ENCODE results near the gene BSG.
"Not testable (repeated sequence)": the region's sequence is repeated elsewhere in the genome, so short reads cannot be mapped to it uniquely, and the experiment has no call there.

Gene BSG

GRCh38 chr19:601310-601709, 28.9 kb downstream of the BSG start:
- no peak overlapping the region for H3K27ac ChIP-seq (ENCODE audit: low read depth, low read length)
- no peaks in the 10 kb centered on the region for H3K27me3 ChIP-seq (ENCODE audit: insufficient read depth, low read length)
- H3K4me1 ChIP-seq (ENCODE audit: control insufficient read depth, insufficient read depth, low read length, unreplicated experiment), result no peaks in the 10 kb centered on the region
- no peak overlapping the region for H3K4me3 ChIP-seq (ENCODE audit: low read depth, low read length)
- H3K79me2 ChIP-seq (ENCODE audit: control insufficient read depth, insufficient read depth, low read length, unreplicated experiment), result no peaks in the 10 kb centered on the region
- H3K36me3 ChIP-seq (ENCODE audit: insufficient read depth, low read length), result no peaks in the 10 kb centered on the region
- no peak overlapping the region for H2AFZ ChIP-seq (ENCODE audit: low read length, unreplicated experiment)

GRCh38 chr19:601790-602189, 29.4 kb downstream of the BSG start:
- Histone ChIP-seq H3K27ac (ENCODE audit: low read depth, low read length) (no peak overlapping the region), H3K79me2 (ENCODE audit: control insufficient read depth, insufficient read depth, low read length, unreplicated experiment) (no peaks in the 10 kb centered on the region), H2AFZ (ENCODE audit: low read length, unreplicated experiment) (no peak overlapping the region), H3K4me1 (ENCODE audit: control insufficient read depth, insufficient read depth, low read length, unreplicated experiment) (no peaks in the 10 kb centered on the region), H3K36me3 (ENCODE audit: insufficient read depth, low read length) (no peaks in the 10 kb centered on the region), H3K27me3 (ENCODE audit: insufficient read depth, low read length) (no peaks in the 10 kb centered on the region), H3K4me3 (ENCODE audit: low read depth, low read length) (no peak overlapping the region)

- H3K27me3 ChIP-seq (ENCODE audit: insufficient read depth, low read length), result no peaks in the 10 kb centered on the region
- no peak overlapping the region for H2AFZ ChIP-seq (ENCODE audit: low read length, unreplicated experiment)
- no peak overlapping the region for H3K4me3 ChIP-seq (ENCODE audit: low read depth, low read length)
- no peaks in the 10 kb centered on the region for H3K4me1 ChIP-seq (ENCODE audit: control insufficient read depth, insufficient read depth, low read length, unreplicated experiment)
- no peaks in the 10 kb centered on the region for H3K36me3 ChIP-seq (ENCODE audit: insufficient read depth, low read length)
- H3K79me2 ChIP-seq (ENCODE audit: control insufficient read depth, insufficient read depth, low read length, unreplicated experiment), result no peaks in the 10 kb centered on the region
- no peak overlapping the region for H3K27ac ChIP-seq (ENCODE audit: low read depth, low read length)
Measured at GRCh38 chr19:602391-603301, 30.2 kb downstream of the BSG start.

- not testable (repeated sequence) for H3K27me3 ChIP-seq (ENCODE audit: insufficient read depth, low read length); H3K27ac ChIP-seq (ENCODE audit: low read depth, low read length); H2AFZ ChIP-seq (ENCODE audit: low read length, unreplicated experiment); H3K36me3 ChIP-seq (ENCODE audit: insufficient read depth, low read length); H3K4me3 ChIP-seq (ENCODE audit: low read depth, low read length); H3K4me1 ChIP-seq (ENCODE audit: control insufficient read depth, insufficient read depth, low read length, unreplicated experiment); H3K79me2 ChIP-seq (ENCODE audit: control insufficient read depth, insufficient read depth, low read length, unreplicated experiment)
Measured at GRCh38 chr19:603302-603639, 30.9 kb downstream of the BSG start.

GRCh38 chr19:603779-604178, 31.4 kb downstream of the BSG start:
- not testable (repeated sequence) for H3K79me2 ChIP-seq (ENCODE audit: control insufficient read depth, insufficient read depth, low read length, unreplicated experiment); H3K4me3 ChIP-seq (ENCODE audit: low read depth, low read length); H3K27me3 ChIP-seq (ENCODE audit: insufficient read depth, low read length); H3K4me1 ChIP-seq (ENCODE audit: control insufficient read depth, insufficient read depth, low read length, unreplicated experiment); H3K36me3 ChIP-seq (ENCODE audit: insufficient read depth, low read length); H3K27ac ChIP-seq (ENCODE audit: low read depth, low read length); H2AFZ ChIP-seq (ENCODE audit: low read length, unreplicated experiment)

GRCh38 chr19:604355-604754, 32.0 kb downstream of the BSG start:
- H3K27me3 ChIP-seq (ENCODE audit: insufficient read depth, low read length), result no peaks in the 10 kb centered on the region
- H3K36me3 ChIP-seq (ENCODE audit: insufficient read depth, low read length), result no peaks in the 10 kb centered on the region
- H3K27ac ChIP-seq (ENCODE audit: low read depth, low read length), result no peak overlapping the region
- no peak overlapping the region for H2AFZ ChIP-seq (ENCODE audit: low read length, unreplicated experiment)
- H3K4me3 ChIP-seq (ENCODE audit: low read depth, low read length), result no peak overlapping the region
- no peaks in the 10 kb centered on the region for H3K4me1 ChIP-seq (ENCODE audit: control insufficient read depth, insufficient read depth, low read length, unreplicated experiment)
- H3K79me2 ChIP-seq (ENCODE audit: control insufficient read depth, insufficient read depth, low read length, unreplicated experiment), result no peaks in the 10 kb centered on the region

GRCh38 chr19:605061-605971, 32.9 kb downstream of the BSG start:
- not testable (repeated sequence) for H3K27me3 ChIP-seq (ENCODE audit: insufficient read depth, low read length); H3K4me3 ChIP-seq (ENCODE audit: low read depth, low read length); H3K4me1 ChIP-seq (ENCODE audit: control insufficient read depth, insufficient read depth, low read length, unreplicated experiment); H3K36me3 ChIP-seq (ENCODE audit: insufficient read depth, low read length); H3K79me2 ChIP-seq (ENCODE audit: control insufficient read depth, insufficient read depth, low read length, unreplicated experiment); H2AFZ ChIP-seq (ENCODE audit: low read length, unreplicated experiment); H3K27ac ChIP-seq (ENCODE audit: low read depth, low read length)

GRCh38 chr19:607301-608154, 35.1 kb downstream of the BSG start:
- H3K79me2 ChIP-seq (ENCODE audit: control insufficient read depth, insufficient read depth, low read length, unreplicated experiment), result no peaks in the 10 kb centered on the region
- peaks cover 18% of the 10 kb centered on the region for H3K4me1 ChIP-seq (ENCODE audit: control insufficient read depth, insufficient read depth, low read length, unreplicated experiment)
- no peaks in the 10 kb centered on the region for H3K36me3 ChIP-seq (ENCODE audit: insufficient read depth, low read length)
- no peaks in the 10 kb centered on the region for H3K27me3 ChIP-seq (ENCODE audit: insufficient read depth, low read length)
- H2AFZ ChIP-seq (ENCODE audit: low read length, unreplicated experiment), result no peak overlapping the region
- no peak overlapping the region for H3K27ac ChIP-seq (ENCODE audit: low read depth, low read length)
- H3K4me3 ChIP-seq (ENCODE audit: low read depth, low read length), result no peak overlapping the region

- Histone ChIP-seq H3K79me2 (ENCODE audit: control insufficient read depth, insufficient read depth, low read length, unreplicated experiment) (no peaks in the 10 kb centered on the region), H3K4me3 (ENCODE audit: low read depth, low read length) (no peak overlapping the region), H3K4me1 (ENCODE audit: control insufficient read depth, insufficient read depth, low read length, unreplicated experiment) (peaks cover 18% of the 10 kb centered on the region), H2AFZ (ENCODE audit: low read length, unreplicated experiment) (no peak overlapping the region), H3K27ac (ENCODE audit: low read depth, low read length) (no peak overlapping the region), H3K27me3 (ENCODE audit: insufficient read depth, low read length) (no peaks in the 10 kb centered on the region), H3K36me3 (ENCODE audit: insufficient read depth, low read length) (no peaks in the 10 kb centered on the region)
Measured at GRCh38 chr19:608155-609003, 36.0 kb downstream of the BSG start.

GRCh38 chr19:609004-609346, 36.6 kb downstream of the BSG start:
- Histone ChIP-seq H3K4me3 (ENCODE audit: low read depth, low read length) (no peak overlapping the region), H3K27ac (ENCODE audit: low read depth, low read length) (no peak overlapping the region), H2AFZ (ENCODE audit: low read length, unreplicated experiment) (no peak overlapping the region), H3K27me3 (ENCODE audit: insufficient read depth, low read length) (no peaks in the 10 kb centered on the region), H3K36me3 (ENCODE audit: insufficient read depth, low read length) (no peaks in the 10 kb centered on the region), H3K4me1 (ENCODE audit: control insufficient read depth, insufficient read depth, low read length, unreplicated experiment) (peaks cover 18% of the 10 kb centered on the region), H3K79me2 (ENCODE audit: control insufficient read depth, insufficient read depth, low read length, unreplicated experiment) (no peaks in the 10 kb centered on the region)
